ENCODE results near the gene RGS9.

RGS9 gene

DNA sequence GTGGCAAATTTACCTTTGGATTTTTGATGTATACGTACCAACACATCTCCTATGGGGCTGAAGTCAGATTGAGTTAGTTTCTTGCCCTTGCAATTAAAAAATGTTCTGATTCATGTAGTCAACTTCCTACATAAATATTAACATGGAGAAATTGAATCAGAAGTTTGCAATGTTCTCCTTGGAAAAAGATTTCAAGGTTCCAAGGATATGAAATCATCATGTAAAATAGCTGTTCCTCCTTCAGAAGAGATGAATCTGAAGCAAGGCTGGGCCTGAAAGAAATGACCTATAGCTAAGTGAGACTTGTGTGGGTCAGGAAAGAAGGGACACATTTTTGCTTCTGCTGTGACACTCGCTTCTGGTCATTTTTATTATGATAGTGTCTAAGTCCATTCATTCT lies 131.7 kb downstream of the RGS9 start:
- DNase-seq: no peak

DNA sequence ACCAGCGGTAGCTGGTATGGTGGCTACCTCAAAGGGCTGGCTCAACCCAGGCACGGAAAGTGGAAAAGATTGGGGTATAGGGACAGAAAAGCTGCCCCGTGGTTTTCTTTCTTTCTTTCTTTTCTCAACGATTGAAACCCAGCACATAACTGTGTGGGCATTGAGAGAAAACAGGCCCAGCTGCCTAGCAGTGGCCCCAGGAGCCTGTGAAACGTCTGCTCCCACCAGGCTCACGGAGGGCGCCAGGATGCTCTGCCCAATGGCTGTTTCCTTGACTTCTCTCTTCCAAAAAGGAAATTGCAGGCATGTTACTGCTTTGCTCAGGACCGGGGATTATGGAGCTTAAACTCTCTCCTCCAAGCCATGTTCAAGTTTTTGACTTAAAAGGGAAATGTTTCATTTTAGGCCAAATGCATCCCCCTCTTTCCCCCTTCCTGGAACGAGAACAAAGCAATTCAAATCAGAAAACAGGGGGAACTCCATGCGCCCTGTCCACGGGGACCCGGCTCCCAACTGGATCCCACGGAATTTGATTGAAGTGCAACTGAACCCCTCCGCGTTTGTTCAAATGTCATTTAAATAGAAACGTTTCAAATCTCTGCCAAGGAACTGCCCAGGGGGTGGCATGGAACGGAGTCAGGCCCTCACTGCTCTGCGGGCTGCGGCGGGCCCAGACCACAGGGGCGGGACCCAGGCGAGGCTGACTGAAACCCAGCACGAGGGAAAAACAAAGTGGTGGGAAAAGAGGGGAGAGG lies 133.5 kb downstream of the RGS9 start:
- no peak for DNase-seq

DNA sequence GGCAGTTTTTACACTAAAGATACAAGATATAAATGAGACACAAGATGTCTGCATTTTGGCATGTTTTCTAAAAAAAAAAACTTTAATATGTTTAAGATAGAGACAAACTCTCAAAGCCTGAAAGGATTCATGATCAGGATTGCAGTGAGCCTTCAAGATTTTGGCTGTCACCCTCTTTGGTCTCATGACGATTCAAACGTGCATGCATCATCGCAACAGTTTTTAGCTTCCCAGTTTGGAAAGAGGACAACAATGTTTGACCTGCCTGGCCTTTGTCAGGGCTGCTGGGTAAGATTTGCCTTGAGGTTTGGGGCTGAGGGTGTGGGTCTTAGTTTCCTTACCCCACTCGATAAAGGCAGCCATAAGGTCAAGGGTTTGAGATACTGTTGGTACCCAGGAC lies 134.1 kb downstream of the RGS9 start:
- DNase-seq: no peak
